K562 (cell line): ENCODE data around the gene EZH1. TPM values are rescaled to one million over a fixed set of nuclear protein-coding genes. Genes with fewer than 3 reads are reported as not detected.

Experiments used
- CCAR2 ChIP-seq: fragments of 200-400 bp; formaldehyde crosslinking; IDR thresholded peaks from 2 replicates; pipeline ENCODE4 v1.6.1; 2017; ENCODE audit warnings: mild to moderate bottlenecking, low read depth, low read length
- DNMT1 ChIP-seq: fragments of 450-650 bp; IDR thresholded peaks from 2 replicates; pipeline ENCODE4 v1.6.1; 2016; ENCODE audit warnings: antibody characterized with exemption, mild to moderate bottlenecking
- ETS2 ChIP-seq: IDR thresholded peaks from 2 replicates; pipeline ENCODE4 v1.6.1; 2016; ENCODE audit warnings: borderline replicate concordance, missing genetic modification characterization, mild to moderate bottlenecking, moderate library complexity, missing compliant biosample characterization; ENCODE audit not compliant: poor library complexity, severe bottlenecking
- GABPB2 ChIP-seq: fragments of 250-450 bp; sonication (Bioruptor Pico); conservative IDR thresholded peaks from 2 replicates; pipeline ENCODE4 v1.5.1; 2021; ENCODE audit warnings: mild to moderate bottlenecking
- JUND ChIP-seq, 2 experiments: IDR thresholded peaks; 2 replicates in 1 of 2; 3 replicates in 1 of 2; pipeline ENCODE4 v1.6.1; 2011; ENCODE audit warnings: borderline replicate concordance in 2 of 2, low read depth in 2 of 2, low read length in 2 of 2, improper control_type of control experiment in 1 of 2, missing biosample characterization in 1 of 2, missing genetic modification characterization in 1 of 2, missing genetic modification reagents in 1 of 2
- KDM5B ChIP-seq: fragments of 200-600 bp; sonication (generic); IDR thresholded peaks from 2 replicates; pipeline ENCODE4 v1.6.1; 2012; ENCODE audit warnings: low read depth, mild to moderate bottlenecking, moderate library complexity, low read length, control low read depth, inconsistent platforms; ENCODE audit not compliant: insufficient replicate concordance
- KHSRP ChIP-seq: fragments of 450-650 bp; IDR thresholded peaks from 2 replicates; pipeline ENCODE4 v1.6.1; 2017
- KLF16 ChIP-seq: IDR thresholded peaks from 2 replicates; pipeline ENCODE4 v1.6.1; 2016; ENCODE audit warnings: antibody characterized with exemption
- KLF6 ChIP-seq: fragments of 250-450 bp; sonication (Bioruptor Pico); IDR thresholded peaks from 2 replicates; pipeline ENCODE4 v1.4.0; 2020; ENCODE audit warnings: mild to moderate bottlenecking, moderate library complexity, borderline replicate concordance
- MAFF ChIP-seq: IDR thresholded peaks from 2 replicates; pipeline ENCODE4 v1.6.1; 2012; ENCODE audit warnings: low read length, improper control_type of control experiment
- MEF2D ChIP-seq: conservative IDR thresholded peaks from 2 replicates; pipeline ENCODE4 v1.6.1; 2016; ENCODE audit warnings: low read depth, missing genetic modification characterization, missing compliant biosample characterization
- NCOR1 ChIP-seq: fragments of 450-650 bp; IDR thresholded peaks from 2 replicates; pipeline ENCODE4 v1.6.1; 2016; ENCODE audit warnings: mild to moderate bottlenecking, moderate library complexity
- NFE2L1 ChIP-seq: fragments of 450-650 bp; IDR thresholded peaks from 2 replicates; pipeline ENCODE4 v1.6.1; 2016; ENCODE audit warnings: missing genetic modification characterization, low read depth, mild to moderate bottlenecking, missing compliant biosample characterization, moderate library complexity, borderline replicate concordance
- SMARCA5 ChIP-seq: fragments of 450-650 bp; IDR thresholded peaks from 2 replicates; pipeline ENCODE4 v1.6.1; 2016
- ZNF79 ChIP-seq: fragments of 250-450 bp; sonication (Bioruptor Pico); IDR thresholded peaks from 2 replicates; pipeline ENCODE4 v1.4.0; 2020; ENCODE audit warnings: low read depth, mild to moderate bottlenecking, moderate library complexity
- polyA plus RNA-seq, 8 experiments: library from polyadenylated mRNA; depleted of rRNA in 4 of 8; stranded (reverse) in 5 of 8; unstranded in 3 of 8; fragments of >200 nt; fragmentation: Nextera tagmentation in 2 of 8; fragmentation: Illumina TruSeq in 1 of 8; extraction: Ambion mirVana in 2 of 8; extraction: Trizol in 1 of 8; gene quantifications; 2 replicates each; pipeline versions ENCODE4 v1.2.1 to v1.2.3, GENCODE V29; 2011 to 2014; ENCODE audit warnings: inconsistent platforms in 1 of 8, missing spikeins in 1 of 8
- total RNA-seq, 7 experiments: library from RNA; depleted of rRNA in 6 of 7; stranded (reverse); fragments of >200 nt in 6 of 7; fragmentation: Illumina TruSeq in 2 of 7; extraction: Trizol in 2 of 7; gene quantifications; 2 replicates each; pipeline versions ENCODE4 v1.2.1 to v1.2.3, GENCODE V29; 2011 to 2021; ENCODE audit warnings: low replicate concordance in 1 of 7
- TF ChIP-seq, protein P1 (sequence below): IDR thresholded peaks from 2 replicates; pipeline ENCODE4 v1.6.1; 2011; ENCODE audit warnings: borderline replicate concordance, low read depth, mild to moderate bottlenecking, moderate library complexity, low read length; ENCODE audit not compliant: insufficient read depth, poor library complexity, severe bottlenecking
- TF ChIP-seq, protein P2 (sequence below): fragments of 450-650 bp; conservative IDR thresholded peaks from 2 replicates; pipeline ENCODE4 v1.6.1; 2016; ENCODE audit warnings: missing genetic modification characterization, low read depth, mild to moderate bottlenecking, control low read depth, missing compliant biosample characterization
- TF ChIP-seq, protein P3 (sequence below): fragments of 450-650 bp; IDR thresholded peaks from 2 replicates; pipeline ENCODE4 v1.6.1; 2017; ENCODE audit warnings: mild to moderate bottlenecking, moderate library complexity
- TF ChIP-seq, protein P4 (sequence below): fragments of 450-650 bp; IDR thresholded peaks from 2 replicates; pipeline ENCODE4 v1.6.1; 2016; ENCODE audit warnings: antibody characterized with exemption
- TF ChIP-seq, protein P5 (sequence below): fragments of 450-650 bp; IDR thresholded peaks from 2 replicates; pipeline ENCODE4 v1.6.1; 2016; ENCODE audit warnings: low read depth, mild to moderate bottlenecking, moderate library complexity

The EZH1 gene
- total and polyA plus RNA-seq, 9 of the 15 experiments (the other 6 are each of a cell fraction or from before 2014, with no cell fraction given) = 8.6 to 40.8 (median 22.9) TPM

DNA sequence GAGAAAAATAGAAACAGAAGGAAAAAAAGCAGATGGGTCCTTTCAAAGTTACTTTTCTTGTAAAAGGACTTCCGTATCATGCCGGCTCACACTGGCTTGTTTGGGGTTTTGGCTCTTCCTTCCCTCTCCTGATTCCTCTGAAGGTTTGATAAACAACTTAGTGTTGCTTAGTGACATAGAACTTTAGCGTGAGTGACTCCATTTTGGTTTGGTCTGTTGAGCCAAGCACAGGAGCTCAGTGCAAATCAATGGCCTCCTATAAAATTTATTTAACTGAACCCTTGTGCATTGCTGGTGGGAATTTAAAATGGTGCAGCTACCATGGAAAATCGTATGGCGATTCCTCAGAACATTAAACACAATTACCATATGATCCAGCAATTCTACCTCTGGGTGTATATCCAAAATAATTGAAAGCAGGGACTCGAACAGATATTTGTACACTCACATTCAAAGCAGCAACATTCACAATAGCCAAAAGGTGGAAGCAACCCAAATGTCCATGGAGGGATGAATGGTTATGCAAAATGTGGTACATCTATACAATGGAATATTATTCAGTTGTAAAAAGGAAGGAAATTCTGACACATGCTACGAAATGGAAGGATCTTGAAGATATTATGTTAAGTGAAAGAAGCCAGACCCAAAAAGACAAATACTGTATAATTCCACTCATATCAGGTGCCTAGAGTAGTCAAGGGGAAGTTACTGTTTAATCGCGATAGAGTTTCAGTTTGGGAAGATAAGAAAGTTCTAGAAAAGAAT lies 86.8 kb downstream of the EZH1 start (continued):
- TF ChIP-seq, protein P1, sequence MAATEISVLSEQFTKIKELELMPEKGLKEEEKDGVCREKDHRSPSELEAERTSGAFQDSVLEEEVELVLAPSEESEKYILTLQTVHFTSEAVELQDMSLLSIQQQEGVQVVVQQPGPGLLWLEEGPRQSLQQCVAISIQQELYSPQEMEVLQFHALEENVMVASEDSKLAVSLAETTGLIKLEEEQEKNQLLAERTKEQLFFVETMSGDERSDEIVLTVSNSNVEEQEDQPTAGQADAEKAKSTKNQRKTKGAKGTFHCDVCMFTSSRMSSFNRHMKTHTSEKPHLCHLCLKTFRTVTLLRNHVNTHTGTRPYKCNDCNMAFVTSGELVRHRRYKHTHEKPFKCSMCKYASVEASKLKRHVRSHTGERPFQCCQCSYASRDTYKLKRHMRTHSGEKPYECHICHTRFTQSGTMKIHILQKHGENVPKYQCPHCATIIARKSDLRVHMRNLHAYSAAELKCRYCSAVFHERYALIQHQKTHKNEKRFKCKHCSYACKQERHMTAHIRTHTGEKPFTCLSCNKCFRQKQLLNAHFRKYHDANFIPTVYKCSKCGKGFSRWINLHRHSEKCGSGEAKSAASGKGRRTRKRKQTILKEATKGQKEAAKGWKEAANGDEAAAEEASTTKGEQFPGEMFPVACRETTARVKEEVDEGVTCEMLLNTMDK = no peak
- no peak for TF ChIP-seq DNMT1
- TF ChIP-seq JUND (IDR thresholded peaks at IDR 0.05; ENCODE audit: borderline replicate concordance, low read depth, low read length) = no peak
- no peak for TF ChIP-seq JUND (tag; IDR thresholded peaks at IDR 0.05; ENCODE audit: borderline replicate concordance, low read depth, low read length)
- TF ChIP-seq KLF6 (CRISPR knock-in tag) = peak; percentile 48; the same call in 1 of the 2 replicates
- no peak for TF ChIP-seq KDM5B
- no peak for TF ChIP-seq GABPB2 (CRISPR knock-in tag)
- TF ChIP-seq, protein P2, sequence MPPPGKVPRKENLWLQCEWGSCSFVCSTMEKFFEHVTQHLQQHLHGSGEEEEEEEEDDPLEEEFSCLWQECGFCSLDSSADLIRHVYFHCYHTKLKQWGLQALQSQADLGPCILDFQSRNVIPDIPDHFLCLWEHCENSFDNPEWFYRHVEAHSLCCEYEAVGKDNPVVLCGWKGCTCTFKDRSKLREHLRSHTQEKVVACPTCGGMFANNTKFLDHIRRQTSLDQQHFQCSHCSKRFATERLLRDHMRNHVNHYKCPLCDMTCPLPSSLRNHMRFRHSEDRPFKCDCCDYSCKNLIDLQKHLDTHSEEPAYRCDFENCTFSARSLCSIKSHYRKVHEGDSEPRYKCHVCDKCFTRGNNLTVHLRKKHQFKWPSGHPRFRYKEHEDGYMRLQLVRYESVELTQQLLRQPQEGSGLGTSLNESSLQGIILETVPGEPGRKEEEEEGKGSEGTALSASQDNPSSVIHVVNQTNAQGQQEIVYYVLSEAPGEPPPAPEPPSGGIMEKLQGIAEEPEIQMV = peak; percentile 44; the same call in 1 of the 2 replicates
- no peak for TF ChIP-seq NCOR1
- TF ChIP-seq NFE2L1 (tag) = no peak
- TF ChIP-seq, protein P3, sequence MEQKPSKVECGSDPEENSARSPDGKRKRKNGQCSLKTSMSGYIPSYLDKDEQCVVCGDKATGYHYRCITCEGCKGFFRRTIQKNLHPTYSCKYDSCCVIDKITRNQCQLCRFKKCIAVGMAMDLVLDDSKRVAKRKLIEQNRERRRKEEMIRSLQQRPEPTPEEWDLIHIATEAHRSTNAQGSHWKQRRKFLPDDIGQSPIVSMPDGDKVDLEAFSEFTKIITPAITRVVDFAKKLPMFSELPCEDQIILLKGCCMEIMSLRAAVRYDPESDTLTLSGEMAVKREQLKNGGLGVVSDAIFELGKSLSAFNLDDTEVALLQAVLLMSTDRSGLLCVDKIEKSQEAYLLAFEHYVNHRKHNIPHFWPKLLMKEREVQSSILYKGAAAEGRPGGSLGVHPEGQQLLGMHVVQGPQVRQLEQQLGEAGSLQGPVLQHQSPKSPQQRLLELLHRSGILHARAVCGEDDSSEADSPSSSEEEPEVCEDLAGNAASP = no peak
- TF ChIP-seq ZNF79 (CRISPR knock-in tag) = no peak
- TF ChIP-seq, protein P4, sequence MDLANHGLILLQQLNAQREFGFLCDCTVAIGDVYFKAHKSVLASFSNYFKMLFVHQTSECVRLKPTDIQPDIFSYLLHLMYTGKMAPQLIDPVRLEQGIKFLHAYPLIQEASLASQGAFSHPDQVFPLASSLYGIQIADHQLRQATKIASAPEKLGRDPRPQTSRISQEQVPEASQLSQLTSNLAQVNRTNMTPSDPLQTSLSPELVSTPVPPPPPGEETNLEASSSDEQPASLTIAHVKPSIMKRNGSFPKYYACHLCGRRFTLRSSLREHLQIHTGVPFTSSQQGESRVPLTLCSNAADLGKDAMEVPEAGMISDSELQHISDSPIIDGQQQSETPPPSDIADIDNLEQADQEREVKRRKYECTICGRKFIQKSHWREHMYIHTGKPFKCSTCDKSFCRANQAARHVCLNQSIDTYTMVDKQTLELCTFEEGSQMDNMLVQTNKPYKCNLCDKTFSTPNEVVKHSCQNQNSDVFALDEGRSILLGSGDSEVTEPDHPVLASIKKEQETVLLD = no peak
- TF ChIP-seq, protein P5, sequence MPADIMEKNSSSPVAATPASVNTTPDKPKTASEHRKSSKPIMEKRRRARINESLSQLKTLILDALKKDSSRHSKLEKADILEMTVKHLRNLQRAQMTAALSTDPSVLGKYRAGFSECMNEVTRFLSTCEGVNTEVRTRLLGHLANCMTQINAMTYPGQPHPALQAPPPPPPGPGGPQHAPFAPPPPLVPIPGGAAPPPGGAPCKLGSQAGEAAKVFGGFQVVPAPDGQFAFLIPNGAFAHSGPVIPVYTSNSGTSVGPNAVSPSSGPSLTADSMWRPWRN = no peak
- TF ChIP-seq CCAR2 = no peak
- TF ChIP-seq SMARCA5 = no peak
- TF ChIP-seq ETS2 = no peak
- no peak for TF ChIP-seq MAFF
- TF ChIP-seq KHSRP = no peak
- no peak for TF ChIP-seq KLF16
- 0 out of 2 replicates have a peak, but pooled peaks have one; percentile 67 for TF ChIP-seq MEF2D (tag)
